ENCODE results near the gene NPAS3.

DNA sequence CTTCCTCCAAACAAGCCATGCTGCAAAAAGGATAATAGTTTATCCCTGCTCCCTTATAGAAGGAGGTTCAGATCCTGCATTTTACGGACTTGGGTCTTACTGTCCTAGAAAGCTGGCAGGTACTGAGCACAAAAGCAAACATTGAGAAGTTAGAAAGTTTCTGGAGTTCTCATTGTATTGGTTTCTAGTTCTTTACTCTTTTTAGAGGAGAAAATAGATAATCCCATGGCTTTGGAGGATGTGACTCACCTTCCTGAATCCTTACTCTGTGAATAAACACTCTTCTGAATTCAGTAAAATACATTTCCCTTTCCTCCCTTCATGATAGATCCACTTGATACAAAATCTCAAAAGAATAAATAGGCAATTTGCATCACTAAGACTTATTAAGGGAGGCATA, 188.9 kb downstream of the NPAS3 start:
- TF ChIP-seq EP300 (IDR thresholded peaks at IDR 0.05) = no peak
- TF ChIP-seq, protein P1, sequence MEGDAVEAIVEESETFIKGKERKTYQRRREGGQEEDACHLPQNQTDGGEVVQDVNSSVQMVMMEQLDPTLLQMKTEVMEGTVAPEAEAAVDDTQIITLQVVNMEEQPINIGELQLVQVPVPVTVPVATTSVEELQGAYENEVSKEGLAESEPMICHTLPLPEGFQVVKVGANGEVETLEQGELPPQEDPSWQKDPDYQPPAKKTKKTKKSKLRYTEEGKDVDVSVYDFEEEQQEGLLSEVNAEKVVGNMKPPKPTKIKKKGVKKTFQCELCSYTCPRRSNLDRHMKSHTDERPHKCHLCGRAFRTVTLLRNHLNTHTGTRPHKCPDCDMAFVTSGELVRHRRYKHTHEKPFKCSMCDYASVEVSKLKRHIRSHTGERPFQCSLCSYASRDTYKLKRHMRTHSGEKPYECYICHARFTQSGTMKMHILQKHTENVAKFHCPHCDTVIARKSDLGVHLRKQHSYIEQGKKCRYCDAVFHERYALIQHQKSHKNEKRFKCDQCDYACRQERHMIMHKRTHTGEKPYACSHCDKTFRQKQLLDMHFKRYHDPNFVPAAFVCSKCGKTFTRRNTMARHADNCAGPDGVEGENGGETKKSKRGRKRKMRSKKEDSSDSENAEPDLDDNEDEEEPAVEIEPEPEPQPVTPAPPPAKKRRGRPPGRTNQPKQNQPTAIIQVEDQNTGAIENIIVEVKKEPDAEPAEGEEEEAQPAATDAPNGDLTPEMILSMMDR (IDR thresholded peaks at IDR 0.05) = no peak

Data from sigmoid colon (tissue), 4 donors.